ENCODE data around the gene CHKA.
A peak's percentile ranks its signal among the peaks of the same experiment; 100 is the strongest.

CHKA gene

GRCh38 chr11:68047437-68048290 is 73.5 kb downstream of the CHKA start:
- no peak for DNase-seq (ENCODE audit: low read depth in 3 of 3, low spot score in 1 of 3)

- DNase-seq (ENCODE audit: low read depth in 3 of 3, low spot score in 1 of 3), result no peak
Measured at GRCh38 chr11:68044898-68045351, 76.3 kb downstream of the CHKA start.

GRCh38 chr11:68044145-68044813 is 76.9 kb downstream of the CHKA start:
- DNase-seq (ENCODE audit: low read depth in 3 of 3, low spot score in 1 of 3), result no peak

GRCh38 chr11:68043349-68044144 is 77.6 kb downstream of the CHKA start:
- DNase-seq (ENCODE audit: low read depth in 3 of 3, low spot score in 1 of 3), result no peak

- no peak for DNase-seq (ENCODE audit: low read depth in 3 of 3, low spot score in 1 of 3)
Measured at GRCh38 chr11:68043029-68043348, 78.2 kb downstream of the CHKA start.

GRCh38 chr11:68042219-68043028 is 78.8 kb downstream of the CHKA start:
- no peak for DNase-seq (ENCODE audit: low read depth in 3 of 3, low spot score in 1 of 3)

- no peak for DNase-seq (ENCODE audit: low read depth in 3 of 3, low spot score in 1 of 3)
Measured at GRCh38 chr11:68041617-68042218, 79.5 kb downstream of the CHKA start.

- DNase-seq (ENCODE audit: low read depth in 3 of 3, low spot score in 1 of 3), result no peak
Measured at GRCh38 chr11:68040957-68041591, 80.1 kb downstream of the CHKA start.

GRCh38 chr11:68040101-68040956 is 80.9 kb downstream of the CHKA start:
- DNase-seq (ENCODE audit: low read depth in 3 of 3, low spot score in 1 of 3), result peak in 1 of 3 donors; percentile 26

GRCh38 chr11:68039526-68040086 is 81.6 kb downstream of the CHKA start:
- no peak for DNase-seq (ENCODE audit: low read depth in 3 of 3, low spot score in 1 of 3)

- DNase-seq (ENCODE audit: low read depth in 3 of 3, low spot score in 1 of 3), result peak in 2 of 3 donors; percentile 32 to 39
Measured at GRCh38 chr11:68038718-68039525, 82.3 kb downstream of the CHKA start, which contains the start of gene TCIRG1. Gene TCIRG1, plus strand, starts transcription at chr11:68039025. Its CDS starts 2,247 bp downstream, at chr11:68041272.

GRCh38 chr11:68038226-68038717 is 82.9 kb downstream of the CHKA start:
- DNase-seq (ENCODE audit: low read depth in 3 of 3, low spot score in 1 of 3), result no peak

GRCh38 chr11:68037411-68038225 is 83.6 kb downstream of the CHKA start:
- no peak for DNase-seq (ENCODE audit: low read depth in 3 of 3, low spot score in 1 of 3)

- DNase-seq (ENCODE audit: low read depth in 3 of 3, low spot score in 1 of 3), result no peak
Measured at GRCh38 chr11:68036717-68037239, 84.4 kb downstream of the CHKA start.

- DNase-seq (ENCODE audit: low read depth in 3 of 3, low spot score in 1 of 3), result no peak
Measured at GRCh38 chr11:68036141-68036716, 85.0 kb downstream of the CHKA start.

GRCh38 chr11:68035266-68035876 is 85.8 kb downstream of the CHKA start:
- DNase-seq (ENCODE audit: low read depth in 3 of 3, low spot score in 1 of 3), result no peak
